HL-60 (cell line): ENCODE data around the gene EEPD1.

Experiments
- DNase-seq, 2 experiments: peaks; one replicate each; pipeline ENCODE4 v3.0.0-alpha.2; 2010 to 2020; ENCODE audit warnings: low read depth in 1 of 2, low spot score in 1 of 2
- H3K27ac ChIP-seq: fragments of 250-450 bp; sonication (Bioruptor Pico); replicated peaks from 2 replicates; pipeline ENCODE4 v1.5.1; 2020; ENCODE audit warnings: mild to moderate bottlenecking, moderate library complexity
- H3K27me3 ChIP-seq: fragments of 250-450 bp; sonication (Bioruptor Pico); 2 replicates; pipeline ENCODE4 v1.5.1; 2021; ENCODE audit warnings: mild to moderate bottlenecking, moderate library complexity; ENCODE audit not compliant: insufficient read depth, poor library complexity, severe bottlenecking
- H3K4me3 ChIP-seq: replicated peaks from 2 replicates; pipeline ENCODE4 v1.5.1; 2011; ENCODE audit warnings: mild to moderate bottlenecking, control low read depth, low read length; ENCODE audit not compliant: insufficient read depth
- GABPA ChIP-seq: IDR thresholded peaks from 2 replicates; pipeline ENCODE4 v1.6.1; 2012; ENCODE audit warnings: low read depth
- POLR2AphosphoS5 ChIP-seq: IDR thresholded peaks from 2 replicates; pipeline ENCODE4 v1.6.1; 2012; ENCODE audit warnings: low read depth
- SPI1 ChIP-seq: IDR thresholded peaks from 2 replicates; pipeline ENCODE4 v1.6.1; 2012; ENCODE audit warnings: low read depth, mild to moderate bottlenecking, borderline replicate concordance
- TF ChIP-seq, protein P1 (sequence below): IDR thresholded peaks from one replicate; pipeline ENCODE4 v1.5.1; 2011; ENCODE audit warnings: low read length, control low read depth, inconsistent platforms; ENCODE audit not compliant: insufficient read depth
- TF ChIP-seq, protein P2 (sequence below): IDR thresholded peaks from 2 replicates; pipeline ENCODE4 v1.6.1; 2012; ENCODE audit warnings: low read depth; ENCODE audit not compliant: insufficient replicate concordance

Gene EEPD1

DNA sequence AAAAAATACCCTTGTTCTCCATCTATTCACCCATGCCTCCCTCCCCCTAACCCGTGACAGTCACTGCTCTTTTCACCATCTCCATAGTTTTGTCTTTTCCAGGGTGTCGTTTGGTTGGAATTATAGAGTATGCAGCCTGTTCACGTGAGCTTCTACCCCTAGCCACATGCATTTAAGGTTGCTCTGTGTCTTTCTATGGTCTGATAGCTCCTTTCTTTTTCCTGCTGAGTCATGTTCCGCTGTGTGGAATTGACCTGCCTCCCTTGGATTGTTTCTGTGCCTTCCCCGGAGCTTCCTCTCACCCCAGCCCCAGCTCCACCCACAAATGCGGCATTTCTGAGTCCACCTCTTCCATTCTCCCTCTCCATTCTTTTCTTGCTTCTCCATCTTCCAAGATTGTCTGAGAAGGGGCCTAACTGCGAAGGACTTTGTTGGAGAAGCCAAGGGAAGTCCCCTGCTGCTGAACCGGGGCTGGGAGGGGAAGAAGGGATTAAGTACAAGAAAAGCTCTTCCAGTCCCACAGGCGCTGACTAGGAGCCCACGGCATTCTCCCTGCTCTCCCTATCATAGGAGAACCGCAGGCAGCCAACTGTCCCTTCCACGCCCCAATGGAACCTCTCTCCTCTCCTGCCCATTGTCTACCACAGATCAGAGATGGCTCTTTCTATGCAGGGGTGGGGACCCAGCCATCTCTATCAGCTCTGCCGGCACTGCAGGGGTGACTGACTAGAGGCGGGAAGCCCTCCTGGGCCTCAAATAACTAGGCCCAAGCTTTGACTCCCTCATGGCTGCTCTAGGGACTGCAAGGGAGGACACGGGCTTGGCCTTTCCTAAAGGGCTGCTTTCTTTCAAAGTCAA is 149.1 kb downstream of the EEPD1 start:
- no peak for DNase-seq
- Histone ChIP-seq H3K27me3 (no peaks in the 10 kb centered on the region), H3K27ac (no peak overlapping the region), H3K4me3 (no peak overlapping the region)
- TF ChIP-seq, protein P1, sequence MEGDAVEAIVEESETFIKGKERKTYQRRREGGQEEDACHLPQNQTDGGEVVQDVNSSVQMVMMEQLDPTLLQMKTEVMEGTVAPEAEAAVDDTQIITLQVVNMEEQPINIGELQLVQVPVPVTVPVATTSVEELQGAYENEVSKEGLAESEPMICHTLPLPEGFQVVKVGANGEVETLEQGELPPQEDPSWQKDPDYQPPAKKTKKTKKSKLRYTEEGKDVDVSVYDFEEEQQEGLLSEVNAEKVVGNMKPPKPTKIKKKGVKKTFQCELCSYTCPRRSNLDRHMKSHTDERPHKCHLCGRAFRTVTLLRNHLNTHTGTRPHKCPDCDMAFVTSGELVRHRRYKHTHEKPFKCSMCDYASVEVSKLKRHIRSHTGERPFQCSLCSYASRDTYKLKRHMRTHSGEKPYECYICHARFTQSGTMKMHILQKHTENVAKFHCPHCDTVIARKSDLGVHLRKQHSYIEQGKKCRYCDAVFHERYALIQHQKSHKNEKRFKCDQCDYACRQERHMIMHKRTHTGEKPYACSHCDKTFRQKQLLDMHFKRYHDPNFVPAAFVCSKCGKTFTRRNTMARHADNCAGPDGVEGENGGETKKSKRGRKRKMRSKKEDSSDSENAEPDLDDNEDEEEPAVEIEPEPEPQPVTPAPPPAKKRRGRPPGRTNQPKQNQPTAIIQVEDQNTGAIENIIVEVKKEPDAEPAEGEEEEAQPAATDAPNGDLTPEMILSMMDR, result no peak
- no peak for TF ChIP-seq POLR2AphosphoS5
- TF ChIP-seq, protein P2, sequence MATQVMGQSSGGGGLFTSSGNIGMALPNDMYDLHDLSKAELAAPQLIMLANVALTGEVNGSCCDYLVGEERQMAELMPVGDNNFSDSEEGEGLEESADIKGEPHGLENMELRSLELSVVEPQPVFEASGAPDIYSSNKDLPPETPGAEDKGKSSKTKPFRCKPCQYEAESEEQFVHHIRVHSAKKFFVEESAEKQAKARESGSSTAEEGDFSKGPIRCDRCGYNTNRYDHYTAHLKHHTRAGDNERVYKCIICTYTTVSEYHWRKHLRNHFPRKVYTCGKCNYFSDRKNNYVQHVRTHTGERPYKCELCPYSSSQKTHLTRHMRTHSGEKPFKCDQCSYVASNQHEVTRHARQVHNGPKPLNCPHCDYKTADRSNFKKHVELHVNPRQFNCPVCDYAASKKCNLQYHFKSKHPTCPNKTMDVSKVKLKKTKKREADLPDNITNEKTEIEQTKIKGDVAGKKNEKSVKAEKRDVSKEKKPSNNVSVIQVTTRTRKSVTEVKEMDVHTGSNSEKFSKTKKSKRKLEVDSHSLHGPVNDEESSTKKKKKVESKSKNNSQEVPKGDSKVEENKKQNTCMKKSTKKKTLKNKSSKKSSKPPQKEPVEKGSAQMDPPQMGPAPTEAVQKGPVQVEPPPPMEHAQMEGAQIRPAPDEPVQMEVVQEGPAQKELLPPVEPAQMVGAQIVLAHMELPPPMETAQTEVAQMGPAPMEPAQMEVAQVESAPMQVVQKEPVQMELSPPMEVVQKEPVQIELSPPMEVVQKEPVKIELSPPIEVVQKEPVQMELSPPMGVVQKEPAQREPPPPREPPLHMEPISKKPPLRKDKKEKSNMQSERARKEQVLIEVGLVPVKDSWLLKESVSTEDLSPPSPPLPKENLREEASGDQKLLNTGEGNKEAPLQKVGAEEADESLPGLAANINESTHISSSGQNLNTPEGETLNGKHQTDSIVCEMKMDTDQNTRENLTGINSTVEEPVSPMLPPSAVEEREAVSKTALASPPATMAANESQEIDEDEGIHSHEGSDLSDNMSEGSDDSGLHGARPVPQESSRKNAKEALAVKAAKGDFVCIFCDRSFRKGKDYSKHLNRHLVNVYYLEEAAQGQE, result no peak
- no peak for TF ChIP-seq GABPA
- no peak for TF ChIP-seq SPI1

DNA sequence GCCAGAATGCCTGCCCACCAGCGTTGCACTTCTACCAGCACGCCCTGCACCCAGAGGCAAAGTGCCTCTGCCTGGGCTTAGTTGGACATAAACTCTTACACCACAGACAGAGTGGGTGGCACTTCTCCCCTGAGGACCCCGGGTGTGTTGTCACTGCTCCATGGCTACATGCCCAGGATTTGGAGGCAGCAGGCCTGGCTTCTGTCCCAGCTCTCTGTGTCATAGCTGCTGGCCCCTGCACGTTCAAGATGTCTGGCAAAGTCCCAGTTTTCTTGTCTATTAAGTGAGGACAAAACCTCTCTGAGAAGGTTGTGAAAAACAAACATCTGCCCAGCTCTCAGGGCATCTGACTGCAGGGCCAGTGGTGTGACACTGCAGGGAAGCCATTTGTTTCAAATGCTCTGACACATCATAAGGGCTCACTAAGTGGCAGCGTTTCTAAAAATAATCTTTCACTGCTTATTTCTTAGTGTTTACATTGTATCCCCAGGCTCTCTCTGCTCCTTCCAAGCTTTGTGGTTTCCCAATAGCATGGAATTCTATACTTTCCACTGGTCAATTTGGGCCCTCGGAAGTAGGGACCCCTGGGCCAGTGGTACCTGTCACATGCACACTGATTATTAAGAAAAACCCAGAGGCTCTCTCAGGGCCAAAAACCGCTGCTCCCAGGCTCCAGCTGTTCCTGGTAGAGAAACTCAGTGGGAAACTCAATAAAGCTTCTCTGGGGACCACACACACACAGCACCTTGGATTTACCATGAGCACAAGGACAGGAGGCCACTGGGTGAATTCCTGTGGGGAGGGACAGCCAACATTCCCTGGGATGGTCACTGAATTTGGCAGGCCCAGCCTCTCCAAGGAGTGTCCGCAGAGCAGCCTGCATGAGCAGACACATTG is 150.4 kb downstream of the EEPD1 start:
- H3K4me3 ChIP-seq, result no peak overlapping the region
- no peak overlapping the region for H3K27ac ChIP-seq

DNA sequence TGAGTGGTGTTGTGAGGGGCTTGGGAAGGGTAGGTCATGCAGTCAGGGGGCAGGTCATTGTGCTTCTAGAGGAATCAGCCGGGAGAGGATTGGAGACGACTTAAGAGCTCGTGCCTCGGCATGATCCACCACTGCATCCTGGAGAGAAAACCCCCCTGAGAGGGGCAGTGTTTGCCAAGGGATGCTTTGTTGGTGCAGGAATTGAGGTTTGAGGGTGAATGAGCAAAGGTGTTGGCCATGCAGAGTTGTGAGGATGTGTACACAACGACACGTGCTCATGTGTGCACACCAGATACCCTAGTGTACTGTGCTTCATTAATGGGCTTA is 151.0 kb downstream of the EEPD1 start:
- H3K27ac ChIP-seq, result no peak overlapping the region
- no peak overlapping the region for H3K4me3 ChIP-seq
- DNase-seq, result no peak
- no peak for TF ChIP-seq SPI1
- no peak for TF ChIP-seq GABPA
- no peak for TF ChIP-seq POLR2AphosphoS5
- TF ChIP-seq, protein P2, result no peak
- TF ChIP-seq, protein P1, result no peak
- H3K27me3 ChIP-seq, result no peaks in the 10 kb centered on the region

More for the DNA sequence above, 150.4 kb downstream of the EEPD1 start:
- TF ChIP-seq, protein P1, result no peak
- TF ChIP-seq, protein P2, result no peak
- TF ChIP-seq SPI1, result no peak
- TF ChIP-seq GABPA, result no peak
- TF ChIP-seq POLR2AphosphoS5, result no peak
- DNase-seq, result no peak
- H3K27me3 ChIP-seq, result no peaks in the 10 kb centered on the region
